ENCODE data around the gene EFCAB8.

GRCh38 chr20:32903666-32904175, 45.0 kb downstream of the EFCAB8 start:
- TF ChIP-seq CTCF (IDR thresholded peaks at IDR 0.05) (no peak), POLR2A (IDR thresholded peaks at IDR 0.05) (no peak)

Measured in body of pancreas (tissue), 4 donors.